Hematopoietic multipotent progenitor cell treated with erythropoietin and hydrocortisone succinate and interleukin-3 and kit ligand, for 15 days (in vitro differentiated cells): Measurements from ENCODE around the gene NMU.
"Not testable (repeated sequence)": the region's sequence is repeated elsewhere in the genome, so short reads cannot be mapped to it uniquely, and the experiment has no call there.

Experiments used
- DNase-seq: peaks from one replicate; pipeline ENCODE4 v3.0.0-alpha.2; 2015; ENCODE audit warnings: low spot score

Gene NMU, protein sequence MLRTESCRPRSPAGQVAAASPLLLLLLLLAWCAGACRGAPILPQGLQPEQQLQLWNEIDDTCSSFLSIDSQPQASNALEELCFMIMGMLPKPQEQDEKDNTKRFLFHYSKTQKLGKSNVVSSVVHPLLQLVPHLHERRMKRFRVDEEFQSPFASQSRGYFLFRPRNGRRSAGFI

DNA sequence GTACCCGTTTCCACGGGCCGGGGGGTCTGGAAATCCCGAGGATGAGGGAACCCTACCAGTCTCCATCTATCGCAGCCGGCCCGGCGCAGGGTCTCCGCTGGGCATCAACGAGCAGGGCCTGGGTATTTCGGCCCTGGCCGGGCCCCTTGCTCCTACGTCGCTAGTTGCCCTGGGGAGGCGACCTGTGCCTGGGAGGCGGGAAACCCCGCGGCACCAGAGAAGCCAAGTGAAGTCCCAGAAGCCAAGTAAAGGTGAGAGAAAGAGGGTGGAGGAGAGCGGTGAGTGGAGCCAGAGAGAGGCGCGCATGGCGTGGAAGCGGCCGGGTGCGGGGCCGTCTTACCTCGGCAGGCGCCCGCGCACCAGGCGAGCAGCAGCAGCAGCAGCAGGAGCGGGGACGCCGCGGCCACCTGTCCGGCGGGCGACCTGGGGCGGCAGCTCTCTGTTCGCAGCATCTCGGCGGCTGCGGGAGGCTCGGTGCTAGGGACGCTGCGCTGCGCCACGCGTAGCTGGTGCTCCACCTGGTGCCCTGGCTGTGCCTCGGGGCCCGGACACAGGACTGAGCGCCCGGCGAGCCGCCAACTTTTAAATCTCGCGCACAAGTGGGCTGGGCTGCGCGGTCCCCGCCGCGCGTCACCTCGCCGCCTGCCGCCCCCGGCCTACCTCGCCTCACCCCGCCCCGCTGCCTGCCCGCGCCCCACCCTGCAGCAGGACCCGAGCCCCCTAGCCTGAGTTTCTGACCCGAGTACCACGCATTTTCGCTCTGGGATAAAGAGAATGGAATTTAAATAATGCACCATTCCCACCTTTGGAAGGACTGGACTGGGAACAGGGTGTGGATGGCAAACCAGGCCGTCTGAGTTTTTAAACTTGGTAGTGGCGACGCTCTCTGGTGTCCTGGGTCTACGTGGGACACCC is at the start of gene NMU:
Gene NMU (minus strand): TSS at position 558 of the 915 bp plus-strand sequence. CDS start 106 bp downstream, at position 452.
- DNase-seq: no peak

DNA sequence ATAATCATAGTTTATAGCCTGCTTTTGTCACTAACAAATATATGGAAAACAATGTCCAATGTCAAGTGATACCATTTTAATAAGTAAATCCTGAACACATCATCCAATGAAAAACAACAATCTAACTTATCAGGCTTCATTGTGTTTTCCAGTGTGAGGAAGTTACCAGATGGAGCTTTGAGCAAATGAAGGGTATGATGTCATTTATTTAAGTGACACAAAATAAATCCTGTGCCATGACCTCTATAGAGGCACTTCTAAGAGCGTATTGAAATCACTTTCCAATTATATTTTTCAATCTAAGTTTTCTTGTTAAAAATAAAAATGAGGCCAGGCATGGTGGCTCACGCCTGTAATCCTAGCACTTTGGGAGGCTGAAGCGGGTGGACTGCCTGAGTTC is 48.2 kb upstream of the NMU start:
- DNase-seq: no peak

DNA sequence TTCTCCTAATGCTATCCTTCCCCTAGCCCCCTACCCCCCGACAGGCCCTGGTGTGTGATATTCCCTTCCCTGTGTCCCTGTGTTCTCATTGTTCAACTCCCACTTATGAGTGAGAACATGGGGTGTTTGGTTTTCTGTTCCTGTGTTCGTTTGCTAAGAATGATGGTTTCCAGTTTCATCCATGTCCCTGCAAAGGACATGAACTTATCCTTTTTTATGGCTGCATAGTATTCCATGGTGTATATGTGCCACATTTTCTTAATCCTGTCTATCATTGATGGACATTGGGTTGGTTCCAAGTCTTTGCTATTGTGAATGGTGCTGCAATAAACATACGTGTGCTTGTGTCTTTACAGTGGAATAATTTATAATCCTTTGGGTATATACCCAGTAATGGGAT is 46.7 kb upstream of the NMU start:
- not testable (repeated sequence) for DNase-seq

DNA sequence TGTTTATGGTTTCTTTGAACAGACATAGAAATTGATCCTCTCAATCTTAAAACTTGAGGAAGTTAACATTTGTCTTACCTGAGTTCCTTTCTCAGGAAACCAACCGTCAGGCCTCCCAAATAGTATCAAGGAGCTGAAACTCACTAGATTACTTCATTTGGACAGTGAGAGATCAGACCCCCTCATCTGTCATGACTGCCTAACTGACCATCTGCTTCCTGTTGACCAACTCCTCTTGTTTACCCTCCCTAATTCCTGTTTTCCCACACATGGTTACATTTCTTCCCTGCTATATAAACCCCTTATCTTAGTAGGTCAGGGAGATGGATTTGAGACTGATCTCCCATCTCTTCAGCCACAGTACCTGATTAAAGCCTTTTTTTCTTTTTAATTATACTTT is 46.2 kb upstream of the NMU start:
- DNase-seq: no peak

DNA sequence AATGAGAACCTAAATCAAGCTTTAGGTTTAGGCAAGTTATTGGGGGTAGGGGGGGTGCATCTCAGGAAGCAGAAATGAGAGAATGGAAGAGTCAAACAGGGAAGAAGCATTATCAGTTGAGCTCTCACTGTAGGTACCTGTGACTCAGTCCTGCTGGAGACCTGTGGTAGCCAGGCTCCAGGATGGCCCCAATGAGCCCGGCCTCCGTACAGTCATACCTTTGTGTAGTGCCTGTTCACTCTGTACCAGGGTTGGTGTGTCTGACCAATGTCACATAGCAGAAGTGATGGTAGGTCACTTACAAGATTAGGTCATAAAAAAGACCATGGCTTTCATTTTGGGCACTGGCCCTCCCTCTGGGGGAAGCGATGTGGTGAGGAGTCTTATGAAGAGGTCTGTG is 45.3 kb upstream of the NMU start:
- DNase-seq: no peak

DNA sequence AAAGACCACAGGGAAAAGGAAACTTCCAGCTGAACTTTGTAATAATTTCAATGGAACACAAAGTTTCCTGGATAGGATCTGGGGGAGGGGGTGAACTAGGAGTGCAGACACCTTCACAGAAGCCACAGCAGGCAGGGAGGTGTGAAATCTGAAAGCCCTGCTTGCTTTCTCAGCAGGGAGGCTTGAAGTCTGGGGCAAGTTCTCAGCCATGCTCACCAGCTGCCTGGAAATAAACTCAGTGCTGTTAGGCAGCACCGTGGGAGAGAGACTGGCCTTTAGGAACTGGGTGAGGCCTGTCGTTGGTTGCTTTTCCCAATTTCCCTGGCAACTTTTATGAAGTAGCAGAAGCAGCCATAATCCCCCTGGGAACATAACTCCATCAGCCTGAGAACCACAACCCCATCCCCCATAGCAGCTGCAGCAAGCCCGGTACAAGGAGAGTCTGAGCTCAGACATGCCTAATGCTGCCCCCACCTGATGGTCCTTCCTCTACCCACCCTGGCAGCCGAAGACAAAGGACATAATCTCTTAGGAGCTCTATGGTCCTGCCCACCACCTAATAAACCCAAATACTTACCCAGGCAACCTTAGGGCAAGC is 39.2 kb upstream of the NMU start:
- no peak for DNase-seq

DNA sequence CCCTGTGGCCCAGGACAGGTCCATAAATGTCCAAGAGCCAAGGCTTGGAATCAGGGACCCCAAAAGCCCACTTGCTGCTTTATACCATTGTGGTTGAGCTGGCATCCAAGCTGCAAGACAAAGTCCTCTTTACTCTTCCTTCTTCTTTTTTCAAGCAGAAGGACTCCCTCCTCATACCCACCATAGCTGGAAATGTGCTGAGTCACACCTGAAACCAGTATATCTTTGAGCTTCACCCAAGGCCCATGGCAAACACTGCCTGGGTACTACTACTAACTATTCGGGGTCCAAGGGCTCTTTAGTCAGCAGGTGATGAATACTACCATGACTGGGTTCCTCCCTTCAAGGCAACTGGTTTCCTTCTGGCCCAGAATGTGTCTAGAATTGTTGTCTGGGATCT is 37.3 kb upstream of the NMU start:
- no peak for DNase-seq

DNA sequence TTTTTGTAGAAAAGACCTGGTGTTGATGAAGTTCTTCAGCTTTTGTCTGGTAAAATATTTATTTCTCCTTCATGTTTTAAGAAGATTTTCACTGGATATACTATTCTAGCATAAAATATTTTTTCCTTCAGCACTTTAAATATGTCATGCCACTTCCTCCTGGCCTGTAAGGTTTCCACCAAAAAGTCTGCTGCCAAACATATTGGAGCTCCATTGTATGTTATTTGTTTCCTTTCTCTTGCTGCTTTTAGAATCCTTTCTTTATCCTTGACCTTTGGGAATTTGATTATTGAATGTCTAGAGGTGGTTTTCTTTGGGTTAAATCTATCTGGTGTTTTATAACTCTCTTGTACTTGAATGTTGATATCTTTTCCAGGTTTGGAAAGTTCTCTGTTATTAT is 35.6 kb upstream of the NMU start:
- no peak for DNase-seq

DNA sequence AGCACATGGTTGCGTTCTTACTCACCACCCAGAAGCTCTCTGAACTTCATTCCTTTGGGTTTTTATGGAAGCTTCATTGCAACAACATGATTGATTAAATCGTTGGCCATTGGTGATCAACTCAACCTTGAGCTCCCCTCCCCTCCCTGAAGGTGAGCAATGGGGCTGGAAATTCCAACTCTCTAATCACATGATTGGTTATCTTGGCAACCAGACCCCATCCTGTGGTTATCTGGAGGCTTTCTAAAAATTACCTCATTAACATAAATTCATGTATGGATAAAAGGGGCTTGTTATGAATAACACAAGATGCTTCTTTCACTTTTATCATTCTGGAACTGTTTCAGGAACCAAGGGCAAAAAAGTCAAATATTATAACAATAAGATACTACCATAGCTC is 34.6 kb upstream of the NMU start:
- DNase-seq: no peak

DNA sequence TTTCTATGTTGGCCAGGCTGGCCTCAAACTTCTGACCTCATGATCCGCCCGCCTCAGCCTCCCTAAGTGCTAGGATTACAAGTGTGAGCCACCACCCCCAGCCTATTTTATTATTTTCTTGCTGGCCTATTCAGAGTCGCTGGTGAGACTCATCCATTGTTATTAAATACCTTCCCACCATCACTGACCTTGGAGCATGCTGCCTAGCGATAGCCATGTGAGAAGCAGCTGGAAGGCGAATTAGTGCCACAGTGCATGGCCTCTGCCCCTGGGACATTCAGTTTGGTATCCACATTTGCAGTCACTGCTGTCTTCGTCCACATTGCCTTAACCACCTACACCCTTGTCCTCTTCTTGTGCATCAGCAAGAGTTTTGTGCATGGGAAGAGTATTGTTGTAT is 32.4 kb upstream of the NMU start:
- DNase-seq: no peak

DNA sequence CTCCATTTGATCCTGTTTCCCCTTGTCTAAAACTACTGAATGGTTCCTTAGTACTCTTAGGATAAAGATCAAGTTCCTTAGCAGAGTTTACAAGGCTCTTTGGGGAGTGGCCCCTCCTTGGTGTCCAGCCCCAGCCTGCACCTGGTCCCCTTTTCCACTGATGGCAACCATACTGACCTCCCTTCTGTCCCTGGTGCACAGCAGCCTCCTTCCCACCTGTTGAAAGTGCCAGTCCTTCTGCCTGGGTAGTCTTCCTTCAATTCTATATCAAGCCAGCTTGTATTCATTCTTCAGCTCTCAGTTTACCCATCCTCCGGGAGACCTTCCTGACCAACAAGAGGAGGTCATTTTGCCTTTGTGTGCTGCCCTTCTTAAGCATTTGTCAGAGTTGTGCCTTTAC is 30.4 kb upstream of the NMU start:
- no peak for DNase-seq

DNA sequence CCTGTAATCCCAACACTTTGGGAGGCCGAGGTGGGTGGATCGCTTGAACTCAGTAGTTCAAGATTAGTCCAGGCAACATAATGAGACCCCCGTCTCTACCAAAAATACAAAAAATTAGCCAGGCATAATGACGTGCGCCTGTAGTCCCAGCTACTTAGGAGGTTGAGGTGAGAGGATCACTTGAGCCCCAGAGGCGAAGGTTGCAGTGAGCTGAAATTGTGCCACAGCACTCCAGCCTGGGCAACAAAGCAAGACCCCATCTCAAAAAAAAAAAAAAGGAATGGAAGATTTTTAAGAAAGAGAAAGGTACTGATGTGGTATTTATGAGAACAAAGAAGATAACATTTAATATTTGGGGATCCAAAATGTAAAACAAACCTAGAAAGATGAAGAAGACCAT is 27.0 kb upstream of the NMU start:
- DNase-seq: no peak

DNA sequence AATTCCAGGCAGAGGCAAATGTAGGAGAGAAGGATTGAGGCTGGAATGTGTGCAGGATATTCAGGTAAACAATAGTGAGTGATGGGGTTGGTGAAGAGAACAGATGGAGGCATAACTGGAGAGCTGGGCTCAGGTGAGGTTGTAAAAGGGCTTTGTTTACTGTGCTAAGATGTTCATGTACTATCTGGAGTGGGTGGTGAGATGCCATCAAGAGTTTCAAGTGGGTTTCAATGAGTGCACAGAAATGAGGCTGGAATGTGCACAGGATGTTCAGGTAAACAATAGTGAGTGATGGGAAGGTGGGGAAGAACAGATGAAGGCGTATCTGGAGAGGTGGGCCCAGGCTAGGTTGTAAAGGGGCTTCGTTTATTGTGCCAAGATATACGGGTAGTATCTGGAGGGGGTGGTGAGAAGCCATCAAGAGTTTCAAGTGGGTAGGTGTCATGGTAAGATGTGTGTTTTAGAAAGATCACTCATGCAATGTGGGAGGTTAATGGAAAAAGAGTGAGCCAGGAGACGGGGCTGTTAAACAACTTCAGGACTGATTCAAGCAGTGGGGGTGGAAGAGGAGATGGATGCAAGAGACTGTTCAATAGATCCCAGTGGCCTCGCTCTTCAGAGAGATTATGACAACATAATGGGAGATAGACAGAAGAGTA is 25.4 kb upstream of the NMU start:
- DNase-seq: no peak

DNA sequence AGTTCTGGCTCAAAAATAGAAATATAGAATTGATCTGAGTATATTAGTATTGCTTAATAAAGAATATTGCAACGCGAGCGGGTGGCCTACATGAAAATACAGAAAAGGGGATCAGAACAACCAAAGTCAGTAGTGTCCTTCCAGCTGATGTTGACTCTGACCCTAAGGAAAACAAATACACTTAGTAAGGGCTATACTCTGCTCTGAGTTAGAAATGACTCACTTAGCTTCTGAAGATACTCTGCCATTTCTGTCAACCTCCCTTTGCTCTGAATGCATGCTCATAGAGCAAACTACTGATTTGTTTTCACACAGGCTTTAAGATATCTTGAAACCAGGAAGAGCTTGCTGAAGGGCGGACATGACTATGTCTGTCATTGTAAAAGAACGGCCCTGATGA is 22.6 kb upstream of the NMU start:
- DNase-seq: no peak

DNA sequence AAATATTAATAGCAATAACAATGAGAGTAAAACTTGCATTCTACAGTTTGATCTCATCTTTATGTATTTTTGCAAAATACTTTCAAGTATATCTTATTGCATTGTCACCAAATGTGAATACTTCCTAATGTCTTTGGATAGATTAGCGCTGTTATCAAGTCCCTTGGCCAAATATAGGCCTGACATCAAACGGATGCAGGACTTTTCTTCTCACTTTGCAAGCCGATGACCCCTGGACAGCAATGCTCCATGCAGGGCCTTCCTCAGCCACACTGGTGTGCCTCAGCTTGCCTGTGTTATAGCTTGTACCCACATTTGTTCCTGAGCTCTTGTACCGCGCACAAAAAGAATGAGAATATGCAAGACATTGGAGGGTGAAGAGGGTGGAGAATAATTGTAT is 18.0 kb upstream of the NMU start:
- no peak for DNase-seq

DNA sequence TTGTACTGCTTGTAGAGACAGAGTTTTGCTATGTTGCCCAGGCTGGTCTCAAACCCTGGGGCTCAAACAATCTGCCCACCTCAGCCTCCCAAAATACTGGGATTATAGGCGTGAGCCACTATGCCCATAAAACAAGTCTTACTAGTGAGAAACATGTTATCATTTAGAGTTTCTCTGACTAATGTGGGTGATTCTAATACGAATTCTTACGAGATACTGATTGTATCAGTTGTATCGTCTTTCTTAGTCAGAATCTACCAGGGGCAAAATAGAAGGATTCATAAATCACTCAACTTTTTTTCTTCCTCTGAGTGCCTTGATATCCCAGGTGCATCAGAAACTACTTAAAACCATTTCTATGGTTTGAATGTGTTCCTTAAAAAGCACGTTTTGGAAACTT is 14.4 kb upstream of the NMU start:
- no peak for DNase-seq

DNA sequence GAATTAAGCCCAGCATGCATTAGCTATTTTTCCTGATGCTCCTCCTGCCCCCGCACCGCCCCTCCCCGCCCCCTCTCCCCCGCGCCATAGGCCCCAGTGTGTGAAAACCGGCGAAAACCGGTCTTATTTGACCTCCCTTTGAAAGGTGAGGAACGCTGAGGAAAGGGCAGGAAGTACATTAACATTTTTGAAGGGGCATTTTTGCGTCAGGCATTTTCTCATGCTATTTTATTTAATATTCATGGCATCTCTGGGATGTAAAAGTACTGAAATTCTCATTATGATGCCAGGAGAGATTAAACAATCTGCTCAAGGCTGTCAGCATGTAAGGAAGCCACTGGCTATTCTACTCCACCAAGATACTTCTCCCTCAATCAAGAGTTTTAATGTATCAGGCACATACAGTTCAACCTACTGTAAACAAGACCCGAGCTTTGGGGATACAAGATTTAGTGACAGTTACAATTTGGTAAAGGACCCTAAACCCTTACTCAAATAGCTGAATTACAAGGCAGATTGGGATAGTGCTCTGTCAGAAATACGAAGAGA is 1.2 kb upstream of the NMU start:
- no peak for DNase-seq

DNA sequence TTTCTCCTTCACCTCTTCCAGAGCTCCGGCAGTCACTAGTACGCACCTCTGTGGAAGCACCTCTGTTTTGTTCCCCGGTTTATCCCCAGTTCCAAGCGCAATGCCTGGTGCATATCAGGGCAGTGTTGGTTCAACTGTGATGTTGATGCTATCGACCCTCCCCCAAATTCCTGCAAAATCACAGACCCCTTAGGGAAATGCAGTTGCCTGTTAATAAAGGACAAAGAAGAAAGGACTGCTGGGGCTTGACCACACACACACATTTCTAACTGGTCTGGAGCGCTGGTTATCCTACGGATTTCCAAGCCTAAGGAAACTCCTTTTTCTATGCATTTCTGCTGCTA is 530 bp upstream of the NMU start:
- DNase-seq: no peak

DNA sequence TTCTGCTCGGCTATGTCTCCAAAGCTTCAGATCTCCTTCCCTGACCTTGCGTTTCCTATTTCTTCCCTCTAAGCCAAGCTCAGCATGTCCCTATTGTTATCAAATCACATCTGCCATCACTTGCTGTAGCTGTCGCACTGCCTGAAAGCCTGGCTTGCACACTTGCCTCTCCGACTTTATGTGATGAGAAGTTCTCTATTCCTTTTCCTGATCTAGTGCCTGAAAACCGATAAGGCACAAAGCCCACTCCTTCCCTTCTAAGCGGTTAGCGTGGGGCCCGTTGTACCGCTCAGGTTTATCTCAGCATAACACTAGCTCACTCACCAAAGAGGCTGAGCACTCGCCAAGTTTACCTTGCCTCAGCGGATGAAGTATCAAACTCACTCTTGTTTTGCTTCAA is 816 bp downstream of the NMU start:
- no peak for DNase-seq

DNA sequence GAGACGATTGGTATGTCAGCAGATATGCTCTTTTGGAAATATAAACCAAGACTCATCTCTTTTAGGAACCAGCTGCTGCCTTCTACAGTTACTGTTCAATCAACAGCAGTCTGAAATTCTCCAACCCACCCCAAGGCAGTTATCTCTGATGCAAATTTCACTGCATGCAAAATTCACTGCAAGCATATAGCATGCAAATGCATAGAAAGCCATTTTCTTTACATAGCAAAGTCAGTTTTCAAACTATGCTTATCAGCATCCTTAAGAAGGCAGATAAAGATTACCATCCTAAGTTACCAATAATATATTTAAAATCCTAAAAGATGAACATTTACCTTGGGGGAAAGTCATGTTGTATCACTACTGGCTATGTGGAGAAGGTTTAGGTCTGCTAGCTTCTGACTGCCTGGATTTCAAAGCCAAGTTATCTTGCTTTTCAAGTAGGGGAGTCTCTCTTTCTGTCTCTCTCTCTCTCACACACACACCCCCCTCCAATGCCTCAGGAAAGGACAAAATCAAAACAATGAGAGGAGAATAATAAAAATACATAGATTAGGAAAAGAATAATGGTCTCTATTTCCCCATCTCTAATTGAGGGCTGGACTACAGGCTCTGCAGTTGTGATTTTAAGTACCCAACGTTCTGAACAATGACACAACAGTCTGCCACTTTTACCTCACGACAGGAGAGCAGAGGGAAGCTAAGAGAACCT is 1.5 kb downstream of the NMU start:
- DNase-seq: no peak

DNA sequence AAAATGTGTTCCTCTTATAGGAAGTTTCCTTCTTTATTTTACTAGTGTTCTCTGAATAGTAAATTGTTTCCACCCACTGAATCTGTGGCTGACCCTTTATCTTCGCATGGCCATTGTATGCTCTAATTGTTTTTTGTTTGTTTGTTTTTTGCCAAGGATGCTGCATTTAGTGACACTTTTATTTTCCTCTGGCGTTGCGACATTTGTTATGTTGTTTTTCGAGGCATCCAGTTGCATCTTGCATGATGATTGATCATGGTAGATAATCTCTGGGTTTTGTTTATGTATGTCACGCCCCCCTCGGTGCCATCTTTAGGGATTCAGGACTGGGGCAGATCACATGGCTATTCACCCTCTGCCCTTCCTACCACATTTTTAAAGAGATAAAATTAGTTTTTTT is 2.2 kb downstream of the NMU start:
- no peak for DNase-seq

DNA sequence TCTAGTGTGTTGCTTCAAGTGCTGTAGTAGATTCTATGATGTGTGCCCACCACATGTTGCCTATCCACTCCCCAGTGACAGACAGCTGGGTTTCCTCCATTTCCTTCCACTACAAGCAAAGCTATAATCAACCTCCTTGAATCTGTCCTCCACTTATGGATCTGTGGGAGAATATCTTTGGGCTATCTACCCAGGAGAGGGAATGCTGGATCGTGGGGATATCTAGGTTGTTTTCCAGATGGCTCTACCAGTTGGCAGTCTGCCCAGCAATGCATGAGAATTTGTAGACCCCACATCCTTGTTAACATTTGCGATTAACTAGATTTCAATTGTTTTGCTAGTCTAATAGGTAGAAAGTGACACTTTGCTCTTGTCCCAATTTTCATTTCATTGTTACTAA is 10.3 kb downstream of the NMU start:
- no peak for DNase-seq
